GM18502 (cell line): Measurements from ENCODE around the gene PRKAR1B.
"Not testable (repeated sequence)": the region's sequence is repeated elsewhere in the genome, so short reads cannot be mapped to it uniquely, and the experiment has no call there.

Experiments used
- ATAC-seq: cut with Tn5 transposase; IDR thresholded peaks from one replicate; pipeline ENCODE4 v1.9.1; 2021; ENCODE audit warnings: mild to moderate bottlenecking; ENCODE audit not compliant: unreplicated experiment, poor library complexity

The PRKAR1B gene

DNA sequence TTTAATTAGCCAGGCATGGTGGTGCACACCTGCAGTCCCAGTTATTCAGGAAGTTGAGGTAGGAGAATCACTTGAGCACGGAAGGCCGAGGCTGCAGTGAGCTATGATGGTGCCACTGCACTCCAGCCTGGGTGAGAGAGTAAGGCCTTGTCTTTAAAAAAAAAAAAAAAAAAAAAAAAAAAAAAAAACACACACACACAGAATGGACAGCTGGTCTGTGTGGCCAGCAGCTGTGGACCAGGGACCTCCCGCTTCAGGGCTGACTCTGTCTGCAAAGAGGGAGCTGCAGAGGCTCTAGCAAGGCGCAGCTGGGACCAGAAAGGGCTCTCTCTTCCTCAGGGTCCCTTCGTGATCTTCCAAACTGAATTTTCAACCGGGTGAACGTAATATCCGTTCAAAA, 54.2 kb downstream of the PRKAR1B start:
- no peak for ATAC-seq

DNA sequence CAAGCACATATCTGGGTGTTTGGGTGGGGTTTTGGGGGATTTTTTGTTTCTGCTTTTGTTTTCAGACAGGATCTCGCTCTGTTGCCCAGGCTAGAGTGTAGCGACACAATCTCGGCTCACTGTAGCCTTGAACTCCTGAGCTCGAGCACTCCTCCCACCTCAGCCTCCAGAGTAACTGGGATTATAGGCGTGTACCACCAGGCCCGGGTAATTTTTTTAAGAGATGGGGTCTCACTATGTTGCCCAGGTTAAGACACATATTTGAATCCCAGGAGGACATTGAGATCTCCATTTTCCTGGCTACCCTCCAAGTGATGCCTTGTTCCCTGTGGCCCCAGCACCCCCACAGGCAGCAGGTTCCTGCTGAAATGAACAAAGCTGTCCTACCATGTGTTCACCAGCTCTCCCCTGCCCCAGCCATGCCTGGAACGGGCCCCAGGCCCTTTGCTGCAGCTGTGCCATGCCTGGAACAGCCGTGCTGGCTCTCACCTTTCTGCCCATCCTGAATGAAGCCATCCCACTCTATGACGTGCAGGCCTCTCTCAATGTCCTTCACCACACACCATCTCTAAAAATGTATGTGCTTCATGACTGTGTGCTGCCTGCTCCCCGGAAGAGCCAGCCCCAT, 55.6 kb downstream of the PRKAR1B start:
- ATAC-seq: no peak

DNA sequence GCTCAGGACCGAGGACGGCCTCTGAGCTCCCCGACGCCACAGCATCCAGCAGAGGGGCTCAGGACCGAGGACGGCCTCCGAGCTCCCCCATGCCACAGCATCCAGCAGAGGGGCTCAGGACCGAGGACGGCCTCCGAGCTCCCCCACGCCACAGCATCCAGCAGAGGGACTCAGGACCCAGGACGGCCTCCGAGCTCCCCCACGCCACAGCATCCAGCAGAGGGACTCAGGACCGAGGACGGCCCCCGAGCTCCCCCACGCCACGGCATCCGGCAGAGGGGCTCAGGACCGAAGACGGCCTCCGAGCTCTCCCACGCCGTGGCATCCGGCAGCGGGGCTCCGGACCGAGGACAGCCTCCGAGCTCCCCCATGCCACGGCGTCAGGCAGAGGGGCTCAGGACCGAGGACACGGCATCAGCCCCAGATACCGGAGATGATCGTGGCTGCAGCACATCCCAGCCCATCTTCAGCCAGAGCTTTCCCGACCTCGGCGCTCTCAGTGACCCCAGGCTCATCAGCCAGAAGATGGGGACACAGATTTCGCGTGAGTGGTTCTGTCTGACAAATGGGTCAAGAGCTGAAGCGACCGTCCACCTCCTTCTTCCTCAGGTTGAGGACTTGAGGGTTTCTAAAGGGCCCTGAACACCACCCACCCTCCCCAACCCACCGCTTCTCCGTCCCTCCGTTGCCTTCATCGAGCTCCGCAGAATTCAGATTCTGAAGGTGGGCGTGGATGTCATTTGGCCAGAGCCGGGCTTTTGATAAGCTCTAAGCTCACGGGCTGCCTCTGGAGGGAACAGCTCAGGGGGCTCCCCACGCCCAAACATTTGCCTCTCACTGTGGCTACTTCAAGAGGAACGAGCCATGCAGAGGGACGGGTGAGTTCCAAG, 56.3 kb downstream of the PRKAR1B start:
- ATAC-seq: no peak

DNA sequence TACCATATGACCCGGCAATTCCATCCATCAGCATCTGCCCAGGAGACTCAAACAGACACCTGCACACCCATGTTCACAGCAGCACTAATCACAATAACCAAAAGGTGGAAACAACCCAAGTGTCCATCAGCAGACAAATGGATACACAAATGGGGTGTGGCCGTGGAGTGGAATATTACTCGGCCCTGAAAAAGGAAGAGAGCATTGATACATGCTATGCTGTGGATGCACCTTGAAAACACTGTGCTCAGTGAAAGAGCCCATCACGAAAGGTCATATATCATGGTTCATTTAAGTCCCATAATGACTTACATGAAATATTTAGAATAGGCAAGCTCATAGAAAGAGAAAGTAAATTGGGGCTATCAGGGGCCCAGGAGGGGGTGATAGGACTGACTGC, 58.1 kb downstream of the PRKAR1B start:
- ATAC-seq: no peak

DNA sequence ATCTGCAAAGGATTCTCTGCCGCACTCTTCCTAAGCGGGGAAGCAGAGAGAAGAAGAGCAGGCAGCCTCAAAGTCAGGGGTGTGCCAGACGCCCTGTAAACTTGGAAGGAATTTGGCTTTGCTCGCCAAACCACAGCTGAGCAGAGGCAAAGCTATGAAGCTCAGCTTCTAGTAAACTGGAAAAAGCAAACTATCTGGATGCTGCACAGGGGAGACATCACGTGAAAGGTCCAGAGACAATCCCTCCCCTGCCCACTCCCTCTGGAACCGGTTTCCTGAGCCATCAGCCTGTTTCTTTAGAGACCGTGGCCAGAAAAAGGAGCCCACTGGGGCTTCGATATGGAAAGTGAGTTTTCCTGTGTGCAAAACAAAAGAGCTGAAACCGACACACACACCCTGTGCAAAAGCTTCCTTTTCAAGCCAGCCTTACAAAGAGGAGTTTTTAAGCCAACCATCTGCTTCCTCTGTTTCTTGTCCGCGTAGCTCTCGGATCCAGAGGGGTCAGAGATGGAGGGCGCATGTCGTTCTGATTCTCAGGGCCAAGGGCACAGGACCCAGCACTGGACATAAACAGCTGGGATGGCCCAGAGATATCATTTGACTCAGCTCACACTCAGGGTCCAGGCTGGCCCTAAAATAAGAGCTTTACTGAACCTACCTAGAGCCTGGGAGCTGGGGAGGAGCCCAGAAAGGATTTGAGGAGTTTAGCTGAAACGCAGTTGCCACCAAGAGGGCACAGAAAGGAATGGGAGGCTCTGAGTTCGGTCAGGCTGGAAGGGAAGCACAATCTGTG, 58.7 kb downstream of the PRKAR1B start:
- no peak for ATAC-seq

DNA sequence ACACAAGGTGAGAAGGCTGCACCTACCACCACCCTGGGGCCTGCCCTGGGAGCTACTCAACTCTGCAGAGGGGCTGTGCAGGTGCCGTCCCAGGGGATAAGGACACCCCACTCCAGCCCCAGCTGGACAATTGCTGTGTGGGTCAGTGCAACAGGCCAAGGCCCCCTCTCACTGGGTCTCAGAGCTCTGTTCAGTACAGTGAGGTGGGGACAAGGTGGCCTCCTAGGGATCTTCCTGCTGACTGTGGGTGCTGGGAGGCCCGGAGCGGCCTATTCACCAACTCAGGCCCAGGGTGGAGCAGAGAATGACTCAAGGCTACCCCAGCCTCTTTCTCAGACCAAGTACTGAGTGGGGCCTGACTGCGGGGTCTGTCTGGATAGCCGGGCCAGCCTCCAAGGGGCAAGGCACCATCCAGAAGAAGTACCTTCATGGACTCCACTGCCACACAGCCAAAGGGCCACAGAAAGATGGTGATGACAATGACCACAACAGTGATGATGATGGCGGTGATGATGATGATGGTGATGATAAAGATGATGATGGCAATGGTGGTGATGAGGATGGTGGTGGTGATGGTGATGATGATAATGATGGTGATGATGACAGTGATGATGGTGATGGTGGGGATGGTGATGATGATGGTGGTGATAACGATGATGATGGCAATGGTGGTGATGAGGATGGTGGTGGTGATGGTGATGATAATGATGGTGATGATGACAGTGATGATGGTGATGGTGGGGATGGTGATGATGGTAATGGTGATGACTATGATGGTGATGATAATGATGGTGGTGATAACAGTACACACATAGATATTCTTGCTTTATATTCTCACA, 60.4 kb downstream of the PRKAR1B start:
- ATAC-seq: no peak

DNA sequence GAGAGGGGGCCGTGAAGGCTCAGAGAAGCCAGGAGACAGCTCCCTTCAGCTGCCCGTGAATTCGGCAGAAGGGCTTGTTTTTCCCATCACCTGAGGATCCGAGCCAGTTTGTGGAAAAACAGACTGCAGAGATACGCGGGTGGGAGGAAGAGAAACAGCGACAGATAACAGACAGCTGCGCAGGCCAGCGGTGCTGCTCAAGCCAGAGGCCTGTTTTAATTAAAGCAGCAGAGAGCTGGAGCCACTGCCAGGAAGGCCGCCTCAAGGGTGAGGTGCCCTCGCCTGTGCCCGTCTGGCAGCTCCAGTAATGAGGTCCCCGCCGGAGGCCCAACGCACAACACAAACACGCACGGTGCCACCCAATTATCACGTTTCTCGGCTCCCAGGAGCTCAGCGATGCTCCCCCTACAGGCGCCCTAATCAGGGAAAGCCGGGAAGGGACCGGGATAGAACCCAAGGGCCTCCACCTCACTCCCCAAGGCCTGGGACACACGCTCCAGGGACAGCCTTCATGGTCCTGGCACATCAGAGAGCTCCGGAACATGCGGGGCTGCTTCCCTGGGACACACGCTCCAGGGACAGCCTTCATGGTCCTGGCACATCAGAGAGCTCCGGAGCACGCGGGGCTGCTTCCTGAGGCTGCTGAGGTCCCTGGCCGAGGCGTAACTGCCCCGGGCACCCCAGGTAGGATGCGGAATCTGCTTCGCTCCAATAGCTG, 61.2 kb downstream of the PRKAR1B start:
- ATAC-seq: no peak

DNA sequence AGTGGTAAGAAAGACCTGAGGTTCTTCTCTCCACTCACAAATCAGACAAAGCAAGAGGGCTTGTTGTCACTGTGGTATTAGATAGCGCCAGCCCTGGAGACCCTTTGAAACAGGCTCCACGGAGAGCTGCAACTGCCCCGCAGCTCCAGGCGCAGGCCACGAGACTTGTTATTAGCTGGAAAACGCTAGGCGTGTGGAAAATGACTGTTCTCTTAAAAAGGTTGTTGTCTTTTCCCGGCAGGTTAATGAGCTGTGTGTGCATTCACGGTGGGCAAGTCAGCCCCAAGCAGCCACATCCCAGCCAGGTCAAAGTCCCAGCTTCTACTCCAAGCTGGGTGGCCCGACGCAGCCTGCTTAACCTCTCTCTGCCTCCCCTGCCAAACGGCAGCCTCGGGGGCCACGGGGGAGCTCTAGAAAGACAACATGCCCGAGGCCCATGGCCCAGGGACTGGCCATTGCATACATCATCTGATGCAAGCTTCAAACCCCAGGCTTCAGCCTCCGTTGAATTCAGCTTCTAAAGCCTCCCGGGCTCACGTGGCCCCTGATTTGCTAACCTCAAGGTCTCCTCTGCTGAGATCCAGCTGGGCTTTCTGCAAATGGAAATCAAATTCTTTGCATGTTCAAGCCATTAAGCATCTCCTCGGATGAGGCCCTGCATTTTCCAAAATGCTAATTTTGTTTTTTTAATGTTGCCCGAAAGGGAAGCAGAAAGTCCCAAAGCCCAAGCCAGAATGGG, 61.9 kb downstream of the PRKAR1B start:
- no peak for ATAC-seq

DNA sequence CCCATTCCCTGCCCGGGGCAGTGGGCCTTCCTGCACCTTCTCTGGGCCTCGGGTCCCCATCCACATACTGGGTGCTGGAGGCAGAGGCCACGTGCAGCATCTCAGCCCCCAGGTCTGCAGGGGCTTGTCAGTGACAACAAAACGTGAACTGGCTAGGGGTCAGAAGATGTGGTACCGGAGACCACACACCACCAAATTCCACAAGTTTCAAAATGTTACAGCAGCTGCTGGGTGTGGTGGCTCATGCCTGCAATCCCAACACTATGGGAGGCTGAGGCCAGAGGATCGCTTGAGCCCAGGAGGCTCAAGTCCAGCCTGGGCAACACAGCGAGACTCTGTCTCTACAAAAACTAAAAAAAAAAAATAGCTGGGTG, 62.7 kb downstream of the PRKAR1B start:
- ATAC-seq: no peak

DNA sequence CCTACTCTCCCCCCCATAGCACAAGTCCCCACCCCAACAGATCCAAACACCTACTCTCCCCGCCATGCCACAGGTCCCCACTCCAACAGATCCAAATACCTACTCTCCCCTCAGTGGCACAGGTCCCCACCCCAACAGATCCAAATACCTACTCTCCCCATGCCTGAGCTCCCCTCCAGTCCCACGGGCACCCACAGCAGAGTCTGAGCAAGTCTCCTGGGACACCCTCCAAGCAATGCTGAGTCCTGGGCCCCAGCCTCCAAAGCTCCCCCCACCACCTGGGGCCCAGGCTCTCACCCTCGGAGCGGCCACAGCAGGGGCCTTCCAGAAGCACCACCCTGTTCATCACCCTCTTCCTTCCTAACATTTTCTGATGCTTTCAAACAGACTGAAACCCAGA, 64.5 kb downstream of the PRKAR1B start:
- no peak for ATAC-seq

DNA sequence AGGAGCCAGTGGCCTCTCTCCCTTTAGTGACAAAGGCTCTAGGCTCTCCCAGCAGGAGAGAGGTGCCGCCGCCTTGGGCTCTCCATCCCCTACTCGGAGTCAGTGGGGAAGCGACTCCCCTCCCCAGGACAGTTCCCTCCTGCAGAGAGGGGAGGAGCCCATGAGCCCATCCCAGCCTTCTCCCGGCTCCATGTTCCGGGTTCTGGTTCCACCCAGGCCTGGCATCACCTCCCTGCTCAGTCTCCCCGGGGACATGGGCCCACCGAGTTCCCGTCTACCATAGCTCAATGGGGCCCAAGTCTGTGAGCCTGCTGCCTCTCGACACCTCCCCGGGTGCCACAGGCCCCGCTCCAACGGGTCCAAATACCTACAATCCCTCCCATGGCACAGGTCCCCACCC, 67.1 kb downstream of the PRKAR1B start:
- no peak for ATAC-seq

DNA sequence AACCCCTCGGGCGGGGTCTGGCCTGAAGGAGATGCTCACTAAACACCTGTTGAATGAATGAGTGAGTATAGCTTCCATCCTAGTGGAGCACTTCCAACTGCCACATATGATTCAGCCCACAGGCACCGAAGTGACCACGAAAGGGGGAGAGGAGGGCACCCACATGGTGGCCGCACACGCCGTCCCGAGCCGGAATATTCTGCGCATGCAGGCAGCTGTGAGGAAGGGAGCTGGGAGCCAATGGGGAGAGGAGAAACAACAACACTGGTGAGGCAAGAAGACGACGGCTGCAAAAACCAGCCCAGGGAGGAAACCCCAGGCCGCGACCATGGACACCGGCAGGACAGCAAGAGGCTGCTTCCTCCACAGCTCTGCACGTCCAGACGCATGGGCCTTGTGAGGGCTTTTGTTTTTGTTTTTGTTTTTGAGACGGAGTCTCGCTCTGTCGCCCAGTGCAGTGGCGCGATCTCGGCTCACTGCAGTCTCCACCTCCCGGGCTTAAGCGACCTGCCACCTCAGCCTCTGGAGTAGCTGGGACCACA, 67.7 kb downstream of the PRKAR1B start:
- ATAC-seq: no peak

DNA sequence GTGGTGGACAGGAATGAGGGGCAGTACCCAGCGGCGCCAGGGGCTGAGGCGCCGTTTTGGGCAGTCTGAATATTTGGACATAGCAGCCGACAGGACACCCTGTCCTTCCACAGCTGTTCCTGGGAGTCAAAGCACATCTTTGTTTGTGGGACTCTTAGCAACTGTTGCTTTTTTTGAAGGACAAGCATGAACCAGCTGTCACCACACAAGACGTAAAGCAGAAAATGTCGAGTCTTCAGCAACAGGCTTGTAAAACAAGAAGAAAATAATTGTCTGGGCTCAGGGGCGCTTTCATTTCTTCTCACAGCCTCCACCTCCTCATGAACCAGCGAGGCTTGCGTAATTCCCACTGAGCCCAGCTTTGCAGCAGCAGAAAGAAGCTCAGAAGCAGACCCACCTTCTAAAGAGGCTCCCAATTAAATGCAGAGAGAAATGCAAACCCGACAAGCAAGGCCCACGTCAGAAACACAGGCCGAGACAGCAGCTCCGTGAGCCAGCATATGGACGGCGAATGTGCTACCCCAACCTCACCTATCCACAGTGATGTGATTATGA, 69.4 kb downstream of the PRKAR1B start:
- no peak for ATAC-seq

DNA sequence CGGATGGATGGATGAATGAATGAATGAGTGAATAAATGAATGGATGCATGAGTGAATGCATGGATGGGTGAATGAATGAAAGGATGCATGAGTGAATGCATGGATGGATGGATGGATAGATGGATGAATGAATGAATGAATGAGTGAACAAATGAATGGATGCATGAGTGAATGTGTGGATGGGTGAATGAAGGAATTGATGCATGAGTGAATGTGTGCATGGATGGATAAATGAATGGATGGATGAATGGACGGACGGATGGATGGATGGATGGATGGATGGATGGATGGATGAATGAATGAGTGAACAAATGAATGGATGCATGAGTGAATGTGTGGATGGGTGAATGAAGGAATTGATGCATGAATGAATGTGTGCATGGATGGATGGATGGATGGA, 70.1 kb downstream of the PRKAR1B start:
- ATAC-seq: not testable (repeated sequence)

DNA sequence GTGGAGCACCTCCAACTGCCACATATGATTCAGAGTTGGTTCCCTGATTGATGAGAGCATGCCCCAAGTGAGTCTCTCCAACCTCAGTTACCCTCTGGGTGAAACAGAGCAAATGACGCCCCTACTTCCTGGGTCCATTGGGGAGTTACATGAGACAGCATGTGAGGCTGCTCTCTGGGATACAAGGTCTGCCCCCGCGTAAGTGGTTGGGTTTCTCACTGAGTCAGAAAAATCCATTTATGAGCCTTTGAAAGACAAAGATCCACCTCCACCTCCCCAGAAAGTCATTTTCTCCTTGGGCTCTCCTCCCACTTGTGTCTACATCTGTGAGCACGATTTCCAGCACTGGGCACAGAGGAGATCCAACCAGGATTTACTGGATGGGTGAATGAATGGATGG, 71.3 kb downstream of the PRKAR1B start:
- no peak for ATAC-seq

DNA sequence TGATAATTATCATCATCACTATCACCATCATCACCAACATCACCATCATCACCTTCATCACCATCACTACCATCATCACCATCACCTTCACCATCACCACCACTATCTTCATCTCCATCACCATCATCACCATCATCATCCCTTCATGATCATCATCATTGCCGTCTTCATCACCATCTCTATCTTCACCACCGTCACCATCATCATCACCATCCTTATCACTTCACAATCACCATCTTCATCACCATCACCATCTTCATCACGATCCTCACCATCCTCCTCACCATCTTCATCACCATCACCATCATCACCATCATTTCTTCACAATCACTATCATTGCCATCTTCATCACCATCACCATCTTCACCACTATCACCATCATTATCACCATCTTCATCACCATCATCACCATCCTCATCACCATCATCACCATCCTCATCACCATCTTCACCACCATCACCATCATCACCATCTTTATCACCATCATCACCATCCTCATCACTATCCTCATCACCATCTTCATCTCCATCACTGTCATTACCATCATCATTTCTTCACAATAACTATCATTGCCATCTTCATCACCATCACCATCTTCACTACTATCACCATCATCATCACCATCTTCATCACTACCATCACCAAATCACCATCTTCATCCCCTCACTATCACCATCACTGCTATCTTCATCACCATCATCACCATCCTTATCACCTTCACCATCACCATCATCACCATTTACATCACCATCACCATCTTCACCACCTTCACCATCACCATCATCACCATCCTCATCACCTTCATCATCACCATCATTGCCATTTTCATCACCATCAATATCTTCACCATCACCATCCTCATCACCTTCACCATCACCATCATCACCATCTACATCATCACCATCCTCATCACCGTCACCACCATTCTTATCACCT, 73.0 kb downstream of the PRKAR1B start:
- no peak for ATAC-seq

DNA sequence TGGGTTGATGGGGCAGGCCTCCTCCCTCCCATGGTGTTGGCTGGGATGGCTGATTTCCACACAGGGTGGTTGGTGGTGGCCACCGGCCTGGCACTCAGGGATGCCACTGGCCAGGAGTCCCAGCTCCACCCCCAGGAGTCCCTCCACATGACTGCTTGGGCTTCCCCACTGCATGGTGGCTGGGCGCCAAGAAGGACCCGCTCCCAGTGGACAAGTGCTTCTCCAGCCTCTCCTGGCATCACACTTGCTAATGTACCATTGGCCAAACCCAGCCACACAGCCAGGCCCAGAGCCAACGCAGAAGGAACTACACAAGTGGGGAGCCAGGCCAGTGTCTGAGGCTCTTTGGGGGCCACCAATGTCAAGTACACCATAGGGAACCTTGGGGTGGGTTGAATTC, 74.2 kb downstream of the PRKAR1B start:
- no peak for ATAC-seq
